Measurements from ENCODE around the gene TTC7B. TPM values are rescaled to one million over a fixed set of nuclear protein-coding genes. Genes with fewer than 3 reads are reported as not detected.

Gene TTC7B
- total and polyA plus RNA-seq, 2 of the 13 experiments (the other 11 are each of a cell fraction or from before 2014, with no cell fraction given): 1.3 to 3.2 TPM

GRCh38 chr14:90849787-90850444, 33.7 kb upstream of the TTC7B start:
- FAIRE-seq: no peak
- peaks cover 34% of the 10 kb centered on the region for H3K4me1 ChIP-seq (ENCODE audit: insufficient read depth, low read length)
- no peak overlapping the region for H2AFZ ChIP-seq (ENCODE audit: low read length)

GRCh38 chr14:90848944-90849731, 32.9 kb upstream of the TTC7B start:
- CTCF ChIA-PET (ENCODE audit: low intra/inter-chr PET ratio, low total read pairs): no interaction called here
- 48% methylated on average over 17 of the region's 17 CpGs for WGBS (ENCODE audit: low lambda C conversion rate)
- in situ Hi-C loops (cut with HindIII; ENCODE audit: extremely low pct_ligation_motif_present, low pct_unique_long_range_greater_than_20kb): no loop called here

More at GRCh38 chr14:90849787-90850444, 33.7 kb upstream of the TTC7B start:
- Histone ChIP-seq H4K20me1 (ENCODE audit: insufficient read depth, low read length) (no peaks in the 10 kb centered on the region), H3K27ac (ENCODE audit: extremely low read length, insufficient read depth, low read length) (no peak overlapping the region), H3K9me3 (ENCODE audit: low read length) (no peaks in the 10 kb centered on the region), H3K4me3 (replicated peaks in 1 of 3; ENCODE audit: insufficient read depth in 1 of 3, low read depth in 2 of 3, low read length in 3 of 3) (no peak overlapping the region), H3K36me3 (replicated peaks in 1 of 2; ENCODE audit: control insufficient read depth in 1 of 2, insufficient read depth in 2 of 2, low read length in 2 of 2) (no peaks in the 10 kb centered on the region), H3K27me3 (ENCODE audit: control insufficient read depth in 1 of 2, insufficient read depth in 2 of 2, low read length in 2 of 2) (peaks cover 0 to 5% of the 10 kb centered on the region in 2 experiments; a peak in 3 of 5 replicates), H3K79me2 (ENCODE audit: insufficient read depth, low read length) (no peaks in the 10 kb centered on the region), H3K9ac (ENCODE audit: insufficient read depth, low read depth, low read length) (no peak overlapping the region), H3K4me2 (ENCODE audit: low read depth, low read length) (peak overlapping the region; percentile 60)
- in situ Hi-C loops (cut with HindIII; ENCODE audit: extremely low pct_ligation_motif_present, low pct_unique_long_range_greater_than_20kb): no loop called here
- ChIA-PET CTCF (ENCODE audit: low intra/inter-chr PET ratio, low total read pairs) (no interaction called here), POLR2A (no interaction called here)
- TF ChIP-seq ZNF121 (CRISPR knock-in tag; IDR thresholded peaks at IDR 0.05) (peak; percentile 47; the same call in 1 of the 2 replicates), HMG20A (CRISPR knock-in tag; IDR thresholded peaks at IDR 0.05; ENCODE audit: borderline replicate concordance) (no peak)
- no TSS peak for BruUV-seq (replicated peaks)
- no peak for ATAC-seq
- WGBS (ENCODE audit: low lambda C conversion rate): 39% methylated on average over 6 of the region's 7 CpGs
- intact Hi-C loops (cut with micrococcal nuclease; ENCODE audit: unreplicated experiment): no loop called here
- no peak for DNase-seq (ENCODE audit: low spot score)

More at GRCh38 chr14:90848944-90849731, 32.9 kb upstream of the TTC7B start:
- FAIRE-seq (no peak), ATAC-seq (peak; percentile 92), DNase-seq (ENCODE audit: low spot score) (peak; percentile 20)
- peaks cover 34% of the 10 kb centered on the region for H3K4me1 ChIP-seq (ENCODE audit: insufficient read depth, low read length)
- no peaks in the 10 kb centered on the region for H3K79me2 ChIP-seq (ENCODE audit: insufficient read depth, low read length)
- no peak overlapping the region for H3K4me3 ChIP-seq (replicated peaks in 1 of 3; ENCODE audit: insufficient read depth in 1 of 3, low read depth in 2 of 3, low read length in 3 of 3)
- TF ChIP-seq KLF9 (CRISPR knock-in tag; IDR thresholded peaks at IDR 0.05; ENCODE audit: low read depth) (no peak), SAP130 (CRISPR knock-in tag; IDR thresholded peaks at IDR 0.05; ENCODE audit: low read depth) (peak; percentile 30; the same call in 1 of the 2 replicates), FOSL2 (CRISPR knock-in tag; IDR thresholded peaks at IDR 0.05) (peak; percentile 79)
- H3K27me3 ChIP-seq (ENCODE audit: control insufficient read depth in 1 of 2, insufficient read depth in 2 of 2, low read length in 2 of 2): peaks cover 0 to 5% of the 10 kb centered on the region in 2 experiments; a peak in 3 of 5 replicates
- no peaks in the 10 kb centered on the region for H3K9me3 ChIP-seq (ENCODE audit: low read length)
- no peak overlapping the region for H3K9ac ChIP-seq (ENCODE audit: insufficient read depth, low read depth, low read length)
- no peaks in the 10 kb centered on the region for H3K36me3 ChIP-seq (replicated peaks in 1 of 2; ENCODE audit: control insufficient read depth in 1 of 2, insufficient read depth in 2 of 2, low read length in 2 of 2)
- intact Hi-C loops (cut with micrococcal nuclease; ENCODE audit: unreplicated experiment): no loop called here
- no peak overlapping the region for H3K27ac ChIP-seq (ENCODE audit: extremely low read length, insufficient read depth, low read length)
- POLR2A ChIA-PET: no interaction called here
- no peak overlapping the region for H2AFZ ChIP-seq (ENCODE audit: low read length)
- H4K20me1 ChIP-seq (ENCODE audit: insufficient read depth, low read length): no peaks in the 10 kb centered on the region
- BruUV-seq (replicated peaks): no TSS peak
- H3K4me2 ChIP-seq (ENCODE audit: low read depth, low read length): peak overlapping the region; percentile 60
